SIG-M5 (cell line): ENCODE data around the gene ZMYND15.

ENCODE experiments used
- DNase-seq: peaks from one replicate; lab custom pipeline; 2025; lab: John Stamatoyannopoulos, UW

Gene ZMYND15

GRCh38 chr17:4743216-4743615, 3.6 kb downstream of the ZMYND15 start:
- DNase-seq = no peak

GRCh38 chr17:4743898-4744297, 4.3 kb downstream of the ZMYND15 start:
- no peak for DNase-seq

GRCh38 chr17:4744999-4745969, 5.7 kb downstream of the ZMYND15 start:
- DNase-seq = no peak

- no peak for DNase-seq
Observed at GRCh38 chr17:4747847-4748246, 8.2 kb downstream of the ZMYND15 start.

GRCh38 chr17:4748686-4749085, 9.1 kb downstream of the ZMYND15 start:
- DNase-seq = no peak

GRCh38 chr17:4750606-4751005, 11.0 kb downstream of the ZMYND15 start:
- DNase-seq = no peak

GRCh38 chr17:4751932-4752331, 12.3 kb downstream of the ZMYND15 start:
- DNase-seq = no peak

GRCh38 chr17:4753392-4753791, 13.8 kb downstream of the ZMYND15 start:
- no peak for DNase-seq

GRCh38 chr17:4759776-4760236, 20.2 kb downstream of the ZMYND15 start:
- DNase-seq = no peak

GRCh38 chr17:4764595-4764994, 25.0 kb downstream of the ZMYND15 start:
- no peak for DNase-seq

GRCh38 chr17:4766201-4766600, 26.6 kb downstream of the ZMYND15 start:
- no peak for DNase-seq

- no peak for DNase-seq
Observed at GRCh38 chr17:4766723-4767122, 27.1 kb downstream of the ZMYND15 start.

- DNase-seq = no peak
Observed at GRCh38 chr17:4768298-4768697, 28.7 kb downstream of the ZMYND15 start.

GRCh38 chr17:4769628-4770027, 30.0 kb downstream of the ZMYND15 start:
- DNase-seq = no peak

GRCh38 chr17:4771519-4772234, 32.0 kb downstream of the ZMYND15 start, which contains the start of gene TM4SF5:
TM4SF5 (plus strand) TSS chr17:4771886; CDS start chr17:4771923, 37 bp downstream.
- no peak for DNase-seq

- no peak for DNase-seq
Observed at GRCh38 chr17:4772235-4772613, 32.6 kb downstream of the ZMYND15 start.

GRCh38 chr17:4777969-4778760, 38.5 kb downstream of the ZMYND15 start:
- DNase-seq = no peak

GRCh38 chr17:4780325-4780955, 40.8 kb downstream of the ZMYND15 start:
- DNase-seq = no peak

- DNase-seq = no peak
Observed at GRCh38 chr17:4782652-4783051, 43.0 kb downstream of the ZMYND15 start.

- no peak for DNase-seq
Observed at GRCh38 chr17:4785311-4786105, 45.9 kb downstream of the ZMYND15 start.

GRCh38 chr17:4786106-4786511, 46.5 kb downstream of the ZMYND15 start, which contains the start of gene VMO1:
VMO1 (minus strand) TSS chr17:4786364; CDS start chr17:4786352, 12 bp downstream.
- DNase-seq = no peak
